ENCODE measurements around the gene LRRIQ1.

DNA sequence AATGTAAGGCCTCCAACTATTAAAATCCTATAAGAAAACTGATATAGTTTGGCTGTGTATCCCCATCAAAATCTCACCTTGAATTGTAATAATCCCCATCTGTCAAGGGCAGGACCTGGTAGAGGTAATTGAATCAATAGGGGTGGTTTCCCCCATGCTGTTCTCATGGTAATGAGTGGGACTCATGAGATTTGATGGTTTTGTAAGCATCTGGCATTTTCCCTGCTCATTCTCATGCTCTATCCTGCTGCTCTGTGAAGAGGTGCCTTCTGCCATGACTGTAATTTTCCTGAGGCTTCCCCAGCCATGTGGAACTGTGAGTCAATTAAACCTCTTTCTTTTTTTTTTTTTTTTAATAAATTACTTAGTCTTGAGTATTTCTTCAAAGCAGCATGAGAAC is 31.9 kb upstream of the LRRIQ1 start:
- TF ChIP-seq EZH2phosphoT487 (conservative IDR thresholded peaks at IDR 0.05; ENCODE audit: low read length) = no peak
- no peak for TF ChIP-seq CTCF (IDR thresholded peaks at IDR 0.05; ENCODE audit: insufficient read depth, low read length, poor library complexity, severe bottlenecking)

All from SU-DHL-6 (cell line).